Measurements from ENCODE around the gene PIEZO2.
"Not testable (repeated sequence)": the region's sequence is repeated elsewhere in the genome, so short reads cannot be mapped to it uniquely, and the experiment has no call there.

The PIEZO2 gene

DNA sequence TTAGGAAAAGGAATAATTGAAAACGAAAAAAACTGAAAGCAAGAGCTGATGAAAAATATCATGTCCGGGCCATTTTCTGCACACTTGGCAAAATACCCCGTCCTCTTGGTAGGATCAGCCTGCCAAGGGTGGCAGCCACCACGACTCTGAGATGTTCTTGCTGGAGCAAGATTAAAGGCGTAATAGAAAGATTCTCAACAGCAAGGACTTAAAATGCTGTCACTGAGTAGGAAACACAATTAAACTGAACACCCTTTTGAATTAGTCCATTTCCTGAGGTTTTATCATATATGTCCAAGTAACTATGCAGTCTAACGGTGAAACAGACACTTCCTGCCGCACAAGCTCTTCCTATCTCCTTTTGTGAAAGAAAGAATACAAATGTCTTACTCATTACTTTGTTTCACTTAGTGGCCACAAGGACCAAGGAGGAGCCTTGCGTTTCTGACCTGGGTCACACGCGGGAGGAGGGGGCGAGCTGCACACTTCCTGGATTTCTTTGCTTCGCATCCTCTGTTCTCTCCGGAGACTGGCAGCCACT, 222.7 kb downstream of the PIEZO2 start:
- Mint-ChIP-seq H3K9me3 (no peaks in the 10 kb centered on the region), H3K27ac (no peak overlapping the region), H3K36me3 (ENCODE audit: low read depth) (no peaks in the 10 kb centered on the region), H3K4me1 (ENCODE audit: low read depth) (no peaks in the 10 kb centered on the region), H3K4me3 (no peak overlapping the region), H3K27me3 (ENCODE audit: low read depth) (no peaks in the 10 kb centered on the region)

- no peaks in the 10 kb centered on the region for H3K9me3 Mint-ChIP-seq
Observed at GRCh38 chr18:10924290-10924689, 225.1 kb downstream of the PIEZO2 start.

DNA sequence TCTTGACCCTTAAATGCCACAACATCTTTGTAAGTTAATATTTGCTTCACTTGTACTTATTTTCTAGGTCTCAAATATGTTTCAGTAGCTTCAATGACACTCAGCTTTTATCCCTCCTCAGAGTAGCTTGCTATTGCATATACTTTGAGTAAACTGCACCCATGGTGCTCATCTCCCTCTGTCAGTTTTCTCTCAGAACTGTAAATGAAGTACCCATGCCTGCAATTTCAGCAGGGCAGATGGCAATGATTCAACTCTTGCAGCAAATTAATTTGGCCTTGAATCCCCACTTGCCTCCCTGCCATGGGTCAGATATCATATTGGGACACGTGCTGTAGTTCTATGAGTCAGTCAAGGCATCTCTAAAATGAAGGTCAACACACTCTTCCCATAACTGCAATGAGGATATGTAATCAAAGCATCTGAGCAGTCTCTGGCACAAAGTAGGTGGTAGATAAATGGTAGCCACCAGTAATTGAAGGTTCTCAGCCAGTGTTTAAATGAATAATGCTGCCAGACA, 225.8 kb downstream of the PIEZO2 start:
- Mint-ChIP-seq H3K36me3 (ENCODE audit: low read depth) (no peaks in the 10 kb centered on the region), H3K9me3 (no peaks in the 10 kb centered on the region), H3K4me3 (no peak overlapping the region), H3K4me1 (ENCODE audit: low read depth) (no peaks in the 10 kb centered on the region), H3K27me3 (ENCODE audit: low read depth) (no peaks in the 10 kb centered on the region), H3K27ac (no peak overlapping the region)

More at GRCh38 chr18:10924290-10924689, 225.1 kb downstream of the PIEZO2 start:
- Mint-ChIP-seq H3K4me3 (no peak overlapping the region), H3K27me3 (ENCODE audit: low read depth) (no peaks in the 10 kb centered on the region), H3K4me1 (ENCODE audit: low read depth) (no peaks in the 10 kb centered on the region), H3K36me3 (ENCODE audit: low read depth) (no peaks in the 10 kb centered on the region), H3K27ac (no peak overlapping the region)

- Mint-ChIP-seq H3K9me3 (no peaks in the 10 kb centered on the region), H3K27me3 (ENCODE audit: low read depth) (no peaks in the 10 kb centered on the region), H3K4me1 (ENCODE audit: low read depth) (no peaks in the 10 kb centered on the region), H3K4me3 (no peak overlapping the region), H3K36me3 (ENCODE audit: low read depth) (no peaks in the 10 kb centered on the region), H3K27ac (no peak overlapping the region)
Observed at GRCh38 chr18:10923141-10923540, 226.2 kb downstream of the PIEZO2 start.

DNA sequence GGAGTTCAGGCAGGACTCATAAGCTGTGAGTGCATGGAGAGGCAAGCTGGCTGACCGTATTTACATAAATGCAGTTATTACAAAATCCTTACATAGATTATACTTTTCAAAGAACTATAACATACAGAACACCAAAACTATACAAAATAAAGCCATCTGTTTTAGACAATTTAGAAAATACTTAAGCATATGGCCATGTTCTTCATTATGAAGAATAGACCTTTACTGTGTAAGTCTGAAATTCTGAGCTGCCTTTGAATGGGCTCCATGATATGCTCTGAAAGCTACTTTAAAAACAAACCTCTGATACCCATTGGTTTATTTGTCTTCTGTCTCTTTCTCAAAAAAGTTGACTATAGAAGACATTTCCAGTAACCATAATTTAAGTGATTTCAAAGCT, 226.7 kb downstream of the PIEZO2 start:
- not testable (repeated sequence) for H3K27me3 Mint-ChIP-seq (ENCODE audit: low read depth); H3K4me1 Mint-ChIP-seq (ENCODE audit: low read depth); H3K9me3 Mint-ChIP-seq; H3K27ac Mint-ChIP-seq; H3K4me3 Mint-ChIP-seq; H3K36me3 Mint-ChIP-seq (ENCODE audit: low read depth)

- H3K4me1 Mint-ChIP-seq (ENCODE audit: low read depth); H3K36me3 Mint-ChIP-seq (ENCODE audit: low read depth); H3K9me3 Mint-ChIP-seq; H3K4me3 Mint-ChIP-seq; H3K27ac Mint-ChIP-seq; H3K27me3 Mint-ChIP-seq (ENCODE audit: low read depth): not testable (repeated sequence)
Observed at GRCh38 chr18:10920309-10920708, 229.1 kb downstream of the PIEZO2 start.

DNA sequence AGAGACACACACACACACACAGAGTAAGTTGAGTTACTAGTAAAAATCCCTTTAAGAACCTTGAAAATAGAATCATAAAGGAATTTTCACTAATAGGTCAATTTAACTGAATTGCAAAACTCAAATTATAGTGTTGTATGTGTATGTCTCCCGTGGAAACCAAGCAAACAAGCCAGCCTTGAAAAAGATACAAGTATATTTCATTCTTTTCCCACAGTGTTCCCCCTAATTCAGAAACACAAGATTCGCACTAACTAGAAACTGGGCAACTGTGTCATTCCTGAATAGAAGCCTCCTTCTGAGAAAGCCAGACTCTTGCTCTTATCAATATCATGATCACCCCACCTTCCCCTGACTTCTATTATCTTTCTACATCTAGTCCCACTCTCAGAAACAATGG, 229.5 kb downstream of the PIEZO2 start:
- Mint-ChIP-seq H3K27me3 (ENCODE audit: low read depth) (no peaks in the 10 kb centered on the region), H3K9me3 (no peaks in the 10 kb centered on the region), H3K4me3 (no peak overlapping the region), H3K36me3 (ENCODE audit: low read depth) (no peaks in the 10 kb centered on the region), H3K4me1 (ENCODE audit: low read depth) (no peaks in the 10 kb centered on the region), H3K27ac (no peak overlapping the region)

GRCh38 chr18:10916865-10917264, 232.5 kb downstream of the PIEZO2 start:
- Mint-ChIP-seq H3K4me1 (ENCODE audit: low read depth) (no peaks in the 10 kb centered on the region), H3K9me3 (no peaks in the 10 kb centered on the region), H3K27me3 (ENCODE audit: low read depth) (no peaks in the 10 kb centered on the region), H3K4me3 (no peak overlapping the region), H3K36me3 (ENCODE audit: low read depth) (no peaks in the 10 kb centered on the region), H3K27ac (no peak overlapping the region)

DNA sequence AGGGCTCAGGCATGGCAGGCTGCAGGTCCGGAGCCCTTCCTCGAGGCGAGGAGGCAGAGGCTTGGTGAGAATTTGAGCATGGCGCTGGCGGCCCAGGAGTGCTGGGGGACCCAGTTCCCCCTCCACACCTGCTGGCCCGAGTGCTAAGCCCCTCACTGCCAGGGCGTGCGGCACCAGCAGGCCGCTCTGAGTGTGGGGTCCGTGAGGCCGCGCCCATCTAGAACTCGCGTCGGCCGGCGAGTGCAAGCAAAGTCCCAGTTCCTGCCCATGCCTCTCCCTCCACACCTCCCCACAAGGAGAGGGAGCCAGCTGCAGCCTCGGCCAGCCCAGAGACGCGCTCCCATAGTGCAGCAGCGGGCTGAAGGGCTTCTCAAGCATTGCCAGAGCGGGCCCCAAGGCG, 233.0 kb downstream of the PIEZO2 start:
- Mint-ChIP-seq H3K27ac (no peak overlapping the region), H3K4me3 (no peak overlapping the region), H3K27me3 (ENCODE audit: low read depth) (no peaks in the 10 kb centered on the region), H3K4me1 (ENCODE audit: low read depth) (no peaks in the 10 kb centered on the region), H3K9me3 (no peaks in the 10 kb centered on the region), H3K36me3 (ENCODE audit: low read depth) (no peaks in the 10 kb centered on the region)

DNA sequence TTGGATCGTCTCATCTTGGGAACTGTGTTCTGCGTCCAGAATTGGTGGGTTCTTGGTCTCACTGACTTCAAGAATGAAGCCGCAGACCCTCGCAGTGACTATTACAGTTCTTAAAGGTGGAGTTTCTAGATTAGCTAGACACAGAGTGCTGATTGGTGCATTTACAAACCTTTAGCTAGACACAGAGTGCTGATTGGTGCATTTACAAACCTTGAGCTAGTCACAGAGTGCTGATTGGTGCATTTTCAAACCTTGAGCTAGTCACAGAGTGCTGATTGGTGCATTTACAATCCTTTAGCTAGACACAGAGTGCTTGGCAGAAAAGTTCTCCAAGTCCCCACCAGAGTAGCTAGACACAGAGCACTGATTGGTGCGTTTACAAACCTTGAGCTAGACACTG, 233.6 kb downstream of the PIEZO2 start:
- H3K27me3 Mint-ChIP-seq (ENCODE audit: low read depth) = not testable (repeated sequence)

DNA sequence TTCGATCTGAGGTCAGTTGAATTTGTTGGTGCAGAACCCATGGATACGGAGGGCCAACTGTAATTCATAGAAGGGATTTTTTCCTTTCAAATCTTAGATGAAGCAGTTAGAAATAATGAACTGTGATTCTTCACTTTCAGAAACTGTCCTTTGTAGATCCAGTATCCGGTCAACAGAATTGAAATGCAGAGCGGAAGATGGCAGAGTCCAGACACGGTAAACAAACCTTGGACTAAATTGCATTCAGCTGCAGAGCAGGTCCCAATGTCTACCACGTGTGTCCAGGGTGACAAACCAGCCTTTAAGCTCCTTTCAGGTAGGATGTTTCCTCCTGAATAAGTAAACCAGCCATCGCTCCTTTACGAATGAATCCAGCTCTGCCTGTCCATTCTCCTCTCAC, 234.8 kb downstream of the PIEZO2 start:
- not testable (repeated sequence) for H3K27me3 Mint-ChIP-seq (ENCODE audit: low read depth); H3K4me1 Mint-ChIP-seq (ENCODE audit: low read depth); H3K36me3 Mint-ChIP-seq (ENCODE audit: low read depth); H3K9me3 Mint-ChIP-seq; H3K27ac Mint-ChIP-seq; H3K4me3 Mint-ChIP-seq

More for the DNA sequence above, 233.6 kb downstream of the PIEZO2 start:
- not testable (repeated sequence) for H3K4me1 Mint-ChIP-seq (ENCODE audit: low read depth); H3K4me3 Mint-ChIP-seq; H3K9me3 Mint-ChIP-seq; H3K27ac Mint-ChIP-seq; H3K36me3 Mint-ChIP-seq (ENCODE audit: low read depth)

- H3K27me3 Mint-ChIP-seq (ENCODE audit: low read depth) = no peaks in the 10 kb centered on the region
Observed at GRCh38 chr18:10913919-10914318, 235.4 kb downstream of the PIEZO2 start.

DNA sequence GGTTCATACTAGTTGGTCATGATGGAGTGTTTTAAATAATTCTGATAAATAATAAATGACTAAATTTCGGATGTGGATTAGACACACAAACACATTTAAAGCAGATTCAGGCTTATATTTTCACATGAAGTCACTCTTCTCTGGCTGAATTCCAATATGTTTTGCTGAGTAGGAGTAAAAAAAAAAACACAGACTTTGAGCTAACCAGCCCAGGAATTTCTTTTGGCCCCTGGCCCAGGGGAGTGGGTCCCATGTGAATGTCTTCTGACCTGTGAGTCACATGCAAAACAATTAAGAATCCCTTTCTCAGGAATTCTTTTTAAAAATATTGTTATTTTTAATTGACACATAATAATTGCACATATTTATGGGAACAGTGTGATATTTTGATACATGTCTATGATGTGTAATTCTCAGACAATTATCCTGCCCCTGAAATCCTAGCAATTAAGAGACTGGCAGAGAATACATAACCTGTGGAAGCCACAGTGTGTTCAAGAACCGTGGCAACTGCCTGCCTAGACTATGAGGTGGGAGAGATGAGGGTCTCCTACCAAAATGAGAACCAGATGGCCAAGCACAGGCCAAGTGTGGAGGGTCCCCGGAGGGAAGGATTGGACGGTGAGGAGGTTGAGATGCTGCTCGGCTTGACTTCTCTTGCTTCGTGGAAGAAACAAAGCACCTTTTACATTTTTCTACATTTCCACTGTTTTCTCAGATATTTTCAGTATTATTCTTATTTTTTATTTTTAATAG, 236.4 kb downstream of the PIEZO2 start:
- Mint-ChIP-seq H3K27me3 (ENCODE audit: low read depth) (no peaks in the 10 kb centered on the region), H3K4me3 (no peak overlapping the region), H3K9me3 (no peaks in the 10 kb centered on the region), H3K36me3 (ENCODE audit: low read depth) (no peaks in the 10 kb centered on the region), H3K27ac (no peak overlapping the region), H3K4me1 (ENCODE audit: low read depth) (no peaks in the 10 kb centered on the region)

More at GRCh38 chr18:10913919-10914318, 235.4 kb downstream of the PIEZO2 start:
- no peaks in the 10 kb centered on the region for H3K9me3 Mint-ChIP-seq
- H3K4me3 Mint-ChIP-seq = no peak overlapping the region
- no peaks in the 10 kb centered on the region for H3K36me3 Mint-ChIP-seq (ENCODE audit: low read depth)
- H3K27ac Mint-ChIP-seq = no peak overlapping the region
- H3K4me1 Mint-ChIP-seq (ENCODE audit: low read depth) = no peaks in the 10 kb centered on the region

DNA sequence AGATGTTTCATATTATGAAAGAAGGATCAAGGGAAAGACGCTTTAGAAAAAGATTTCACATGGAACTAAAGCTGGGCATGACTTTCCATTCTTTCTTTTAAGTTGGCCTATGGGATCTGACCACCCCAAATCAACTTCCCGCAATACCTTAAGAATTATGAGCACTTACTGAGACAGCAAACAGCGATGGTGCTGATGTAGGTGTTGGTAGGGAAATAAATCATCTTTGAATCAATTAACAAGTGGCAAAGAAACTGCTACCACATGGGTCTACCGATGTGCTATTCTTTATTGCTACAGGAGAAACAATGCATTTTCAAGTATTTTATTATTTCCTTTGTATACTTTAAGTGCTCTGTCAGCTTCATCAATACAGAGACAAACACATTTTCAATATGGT, 239.6 kb downstream of the PIEZO2 start:
- no peak overlapping the region for H3K27ac Mint-ChIP-seq
- no peaks in the 10 kb centered on the region for H3K9me3 Mint-ChIP-seq
- no peaks in the 10 kb centered on the region for H3K4me1 Mint-ChIP-seq (ENCODE audit: low read depth)
- H3K27me3 Mint-ChIP-seq (ENCODE audit: low read depth) = no peaks in the 10 kb centered on the region
- no peak overlapping the region for H3K4me3 Mint-ChIP-seq
- no peaks in the 10 kb centered on the region for H3K36me3 Mint-ChIP-seq (ENCODE audit: low read depth)

DNA sequence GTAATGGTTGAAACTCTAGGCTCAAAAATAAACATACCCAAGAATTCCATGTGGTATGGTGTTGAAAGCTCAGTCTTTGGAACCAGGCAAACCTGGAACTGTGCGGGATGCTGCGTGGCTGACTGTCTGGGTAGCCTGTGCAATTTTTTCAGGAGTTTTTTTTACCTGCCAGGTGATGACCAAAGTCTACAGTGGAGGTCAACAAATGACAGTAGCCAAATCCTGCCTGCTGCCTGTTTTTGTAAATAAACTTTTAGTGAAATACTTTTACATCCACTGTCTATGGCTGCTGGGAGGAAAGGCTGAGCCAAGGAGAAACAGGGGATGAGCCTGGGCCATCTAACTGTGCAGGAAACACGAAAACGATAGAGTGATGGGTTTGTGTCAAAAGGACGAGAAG, 240.6 kb downstream of the PIEZO2 start:
- Mint-ChIP-seq H3K27ac (no peak overlapping the region), H3K9me3 (no peaks in the 10 kb centered on the region), H3K27me3 (ENCODE audit: low read depth) (no peaks in the 10 kb centered on the region), H3K4me3 (no peak overlapping the region), H3K36me3 (ENCODE audit: low read depth) (no peaks in the 10 kb centered on the region), H3K4me1 (ENCODE audit: low read depth) (no peaks in the 10 kb centered on the region)

Measured in T-helper 1 cell treated with Interleukin-12 subunit alpha and Interleukin-12 subunit beta and Interleukin-4 antibody, amounts not matched to agents 30 μg/mL and 1 μg/mL, for 36 hours (primary cell).